ENCODE data around the gene FNIP2.
"Not testable (repeated sequence)": the region's sequence is repeated elsewhere in the genome, so short reads cannot be mapped to it uniquely, and the experiment has no call there.

Gene FNIP2

GRCh38 chr4:158865520-158866177, 96.8 kb downstream of the FNIP2 start:
- TF ChIP-seq ZNF274 (IDR thresholded peaks at IDR 0.05; ENCODE audit: low read depth, low read length) = no peak
- no peak overlapping the region for H3K4me3 ChIP-seq (ENCODE audit: low read length)

- no peak for TF ChIP-seq ZNF274 (IDR thresholded peaks at IDR 0.05; ENCODE audit: low read depth, low read length)
- no peak overlapping the region for H3K4me3 ChIP-seq (ENCODE audit: low read length)
These were observed 100.2 kb downstream of the FNIP2 start for GRCh38 chr4:158869001-158869400.

GRCh38 chr4:158869761-158870160, 100.9 kb downstream of the FNIP2 start:
- H3K4me3 ChIP-seq (ENCODE audit: low read length) = no peak overlapping the region
- no peak for TF ChIP-seq ZNF274 (IDR thresholded peaks at IDR 0.05; ENCODE audit: low read depth, low read length)

GRCh38 chr4:158870282-158870625, 101.4 kb downstream of the FNIP2 start:
- TF ChIP-seq ZNF274 (IDR thresholded peaks at IDR 0.05; ENCODE audit: low read depth, low read length) = no peak
- no peak overlapping the region for H3K4me3 ChIP-seq (ENCODE audit: low read length)

- TF ChIP-seq ZNF274 (IDR thresholded peaks at IDR 0.05; ENCODE audit: low read depth, low read length) = no peak
- H3K4me3 ChIP-seq (ENCODE audit: low read length) = no peak overlapping the region
These were observed 102.0 kb downstream of the FNIP2 start for GRCh38 chr4:158870626-158871334.

GRCh38 chr4:158871335-158871724, 102.5 kb downstream of the FNIP2 start:
- TF ChIP-seq ZNF274 (IDR thresholded peaks at IDR 0.05; ENCODE audit: low read depth, low read length) = no peak
- no peak overlapping the region for H3K4me3 ChIP-seq (ENCODE audit: low read length)

- TF ChIP-seq ZNF274 (IDR thresholded peaks at IDR 0.05; ENCODE audit: low read depth, low read length) = no peak
- H3K4me3 ChIP-seq (ENCODE audit: low read length) = no peak overlapping the region
These were observed 105.1 kb downstream of the FNIP2 start for GRCh38 chr4:158873795-158874401.

- TF ChIP-seq ZNF274 (IDR thresholded peaks at IDR 0.05; ENCODE audit: low read depth, low read length) = no peak
- no peak overlapping the region for H3K4me3 ChIP-seq (ENCODE audit: low read length)
These were observed 106.2 kb downstream of the FNIP2 start for GRCh38 chr4:158875026-158875425.

- H3K4me3 ChIP-seq (ENCODE audit: low read length) = no peak overlapping the region
- TF ChIP-seq ZNF274 (IDR thresholded peaks at IDR 0.05; ENCODE audit: low read depth, low read length) = no peak
These were observed 106.6 kb downstream of the FNIP2 start for GRCh38 chr4:158875455-158875854.

GRCh38 chr4:158877069-158877468, 108.2 kb downstream of the FNIP2 start:
- no peak overlapping the region for H3K4me3 ChIP-seq (ENCODE audit: low read length)
- no peak for TF ChIP-seq ZNF274 (IDR thresholded peaks at IDR 0.05; ENCODE audit: low read depth, low read length)

- not testable (repeated sequence) for H3K4me3 ChIP-seq (ENCODE audit: low read length)
These were observed 113.3 kb downstream of the FNIP2 start for GRCh38 chr4:158882142-158882541.

- TF ChIP-seq ZNF274 (IDR thresholded peaks at IDR 0.05; ENCODE audit: low read depth, low read length) = no peak
- H3K4me3 ChIP-seq (ENCODE audit: low read length) = no peak overlapping the region
These were observed 115.5 kb downstream of the FNIP2 start for GRCh38 chr4:158884280-158884679.

- no peak overlapping the region for H3K4me3 ChIP-seq (ENCODE audit: low read length)
- no peak for TF ChIP-seq ZNF274 (IDR thresholded peaks at IDR 0.05; ENCODE audit: low read depth, low read length)
These were observed 116.7 kb downstream of the FNIP2 start for GRCh38 chr4:158885564-158885963.

GRCh38 chr4:158890294-158890693, 121.5 kb downstream of the FNIP2 start:
- no peak overlapping the region for H3K4me3 ChIP-seq (ENCODE audit: low read length)
- TF ChIP-seq ZNF274 (IDR thresholded peaks at IDR 0.05; ENCODE audit: low read depth, low read length) = no peak

- no peak overlapping the region for H3K4me3 ChIP-seq (ENCODE audit: low read length)
- TF ChIP-seq ZNF274 (IDR thresholded peaks at IDR 0.05; ENCODE audit: low read depth, low read length) = no peak
These were observed 122.4 kb downstream of the FNIP2 start for GRCh38 chr4:158891256-158891655.

Data from GM08714 (cell line).